ENCODE results near the gene LAMA3.

DNA sequence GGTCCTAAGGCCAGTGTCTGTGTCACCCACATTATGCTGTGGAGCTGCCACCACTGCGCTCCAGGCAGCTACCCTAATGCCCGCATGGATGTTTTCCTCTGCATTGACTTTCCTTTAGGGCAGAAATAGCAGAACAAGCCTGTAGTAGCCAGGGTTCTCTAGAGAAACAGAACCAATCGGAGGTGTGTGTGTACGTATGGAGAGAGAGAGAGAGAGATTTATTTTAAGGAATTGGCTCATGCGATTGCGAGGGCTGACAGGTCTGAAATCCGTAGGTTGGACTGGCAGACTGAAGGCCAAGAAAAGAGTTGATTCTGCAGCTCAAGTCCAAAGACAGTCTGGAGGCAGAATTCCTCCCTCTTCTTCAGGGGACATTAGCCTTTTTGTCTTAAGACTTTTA is 110.3 kb downstream of the LAMA3 start:
- TF ChIP-seq, protein P1, sequence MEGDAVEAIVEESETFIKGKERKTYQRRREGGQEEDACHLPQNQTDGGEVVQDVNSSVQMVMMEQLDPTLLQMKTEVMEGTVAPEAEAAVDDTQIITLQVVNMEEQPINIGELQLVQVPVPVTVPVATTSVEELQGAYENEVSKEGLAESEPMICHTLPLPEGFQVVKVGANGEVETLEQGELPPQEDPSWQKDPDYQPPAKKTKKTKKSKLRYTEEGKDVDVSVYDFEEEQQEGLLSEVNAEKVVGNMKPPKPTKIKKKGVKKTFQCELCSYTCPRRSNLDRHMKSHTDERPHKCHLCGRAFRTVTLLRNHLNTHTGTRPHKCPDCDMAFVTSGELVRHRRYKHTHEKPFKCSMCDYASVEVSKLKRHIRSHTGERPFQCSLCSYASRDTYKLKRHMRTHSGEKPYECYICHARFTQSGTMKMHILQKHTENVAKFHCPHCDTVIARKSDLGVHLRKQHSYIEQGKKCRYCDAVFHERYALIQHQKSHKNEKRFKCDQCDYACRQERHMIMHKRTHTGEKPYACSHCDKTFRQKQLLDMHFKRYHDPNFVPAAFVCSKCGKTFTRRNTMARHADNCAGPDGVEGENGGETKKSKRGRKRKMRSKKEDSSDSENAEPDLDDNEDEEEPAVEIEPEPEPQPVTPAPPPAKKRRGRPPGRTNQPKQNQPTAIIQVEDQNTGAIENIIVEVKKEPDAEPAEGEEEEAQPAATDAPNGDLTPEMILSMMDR (IDR thresholded peaks at IDR 0.05), result no peak
- TF ChIP-seq POLR2A (IDR thresholded peaks at IDR 0.05), result no peak

All from right lobe of liver (tissue), 4 donors.